Brain microvascular endothelial cell (primary cell): Measurements from ENCODE around the gene SMAGP.
"Not testable (repeated sequence)": the region's sequence is repeated elsewhere in the genome, so short reads cannot be mapped to it uniquely, and the experiment has no call there.

Source experiments
- DNase-seq: peaks from one replicate; pipeline ENCODE4 v3.0.0-alpha.2; 2020
- H3K27ac ChIP-seq: fragments of 250-450 bp; sonication (Bioruptor Pico); 2 replicates; pipeline ENCODE4 v1.5.1; 2020; ENCODE audit warnings: mild to moderate bottlenecking, moderate library complexity
- H3K27me3 ChIP-seq: fragments of 250-450 bp; sonication (Bioruptor Pico); replicated peaks from 2 replicates; pipeline ENCODE4 v1.5.1; 2020; ENCODE audit warnings: mild to moderate bottlenecking
- H3K36me3 ChIP-seq: fragments of 250-450 bp; sonication (Bioruptor Pico); replicated peaks from 2 replicates; pipeline ENCODE4 v1.5.1; 2020; ENCODE audit warnings: mild to moderate bottlenecking
- H3K4me3 ChIP-seq: 2 replicates; pipeline ENCODE4 v1.5.1; 2011; ENCODE audit warnings: low read depth, mild to moderate bottlenecking, control low read depth, low read length, moderate library complexity
- CTCF ChIP-seq: IDR thresholded peaks from 2 replicates; pipeline ENCODE4 v1.5.1; 2011; ENCODE audit warnings: low read depth, mild to moderate bottlenecking, moderate library complexity, low read length, control low read depth, inconsistent platforms; ENCODE audit errors: missing control alignments
- in situ Hi-C: cut with HindIII; loops from 2 replicates; pipeline ENCODE4 v1.10.0; 2017; ENCODE audit warnings: low sequenced_read_pairs, low pct_ligation_motif_present

SMAGP gene

GRCh38 chr12:51224625-51225024, 45.6 kb downstream of the SMAGP start:
- DNase-seq = no peak
- Histone ChIP-seq H3K4me3 (no peak overlapping the region), H3K27me3 (no peaks in the 10 kb centered on the region), H3K36me3 (no peaks in the 10 kb centered on the region), H3K27ac (no peak overlapping the region)
- TF ChIP-seq CTCF = no peak
- in situ Hi-C loops = no loop called here

DNA sequence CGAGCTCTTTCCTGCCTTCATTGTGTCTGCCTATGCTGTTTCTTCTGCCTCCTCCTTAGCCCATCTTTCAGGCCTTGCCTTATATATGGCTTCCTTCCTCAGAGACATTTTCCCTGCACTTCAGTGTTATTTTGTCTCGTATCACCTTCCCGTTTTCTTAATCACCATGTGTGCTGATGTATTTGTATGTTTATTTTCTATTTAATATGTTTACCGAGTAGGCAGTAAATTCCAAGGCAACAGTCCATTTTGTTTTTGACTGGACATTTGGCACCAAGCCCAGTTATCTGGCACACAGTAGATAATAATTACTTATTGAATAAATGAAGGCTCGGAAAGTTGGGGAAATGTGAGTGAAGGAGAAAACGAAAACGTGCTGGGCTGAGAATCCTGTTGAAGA, 47.8 kb downstream of the SMAGP start:
- Histone ChIP-seq H3K27me3 (no peaks in the 10 kb centered on the region), H3K27ac (no peak overlapping the region), H3K36me3 (no peaks in the 10 kb centered on the region), H3K4me3 (no peak overlapping the region)
- no peak for DNase-seq
- no peak for TF ChIP-seq CTCF
- in situ Hi-C loops = no loop called here

DNA sequence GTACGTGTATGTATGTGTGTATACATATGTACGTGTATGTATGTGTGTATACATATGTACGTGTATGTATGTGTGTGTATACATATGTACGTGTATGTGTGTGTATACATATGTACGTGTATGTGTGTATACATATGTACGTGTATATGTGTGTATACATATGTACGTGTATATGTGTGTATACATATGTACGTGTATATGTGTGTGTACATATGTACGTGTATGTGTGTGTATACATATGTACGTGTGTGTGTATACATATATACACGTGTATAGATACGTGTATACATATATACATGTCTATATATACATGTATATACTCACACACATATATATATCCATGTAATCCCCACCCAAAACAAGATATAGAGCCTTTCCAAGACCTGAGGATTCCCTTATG, 50.4 kb downstream of the SMAGP start:
- H3K4me3 ChIP-seq, H3K27ac ChIP-seq, in situ Hi-C loops: not testable (repeated sequence)

GRCh38 chr12:51219322-51219721, 50.9 kb downstream of the SMAGP start:
- no peaks in the 10 kb centered on the region for H3K27me3 ChIP-seq
- H3K36me3 ChIP-seq = no peaks in the 10 kb centered on the region
- no peak overlapping the region for H3K4me3 ChIP-seq
- no peak overlapping the region for H3K27ac ChIP-seq
- DNase-seq = no peak
- in situ Hi-C loops = no loop called here
- TF ChIP-seq CTCF = no peak

More for the DNA sequence above, 50.4 kb downstream of the SMAGP start:
- DNase-seq, H3K27me3 ChIP-seq, H3K36me3 ChIP-seq: not testable (repeated sequence)

GRCh38 chr12:51218607-51219161, 51.5 kb downstream of the SMAGP start:
- TF ChIP-seq CTCF = no peak
- peak overlapping the region; percentile 76 for H3K4me3 ChIP-seq
- in situ Hi-C loops = no loop called here

DNA sequence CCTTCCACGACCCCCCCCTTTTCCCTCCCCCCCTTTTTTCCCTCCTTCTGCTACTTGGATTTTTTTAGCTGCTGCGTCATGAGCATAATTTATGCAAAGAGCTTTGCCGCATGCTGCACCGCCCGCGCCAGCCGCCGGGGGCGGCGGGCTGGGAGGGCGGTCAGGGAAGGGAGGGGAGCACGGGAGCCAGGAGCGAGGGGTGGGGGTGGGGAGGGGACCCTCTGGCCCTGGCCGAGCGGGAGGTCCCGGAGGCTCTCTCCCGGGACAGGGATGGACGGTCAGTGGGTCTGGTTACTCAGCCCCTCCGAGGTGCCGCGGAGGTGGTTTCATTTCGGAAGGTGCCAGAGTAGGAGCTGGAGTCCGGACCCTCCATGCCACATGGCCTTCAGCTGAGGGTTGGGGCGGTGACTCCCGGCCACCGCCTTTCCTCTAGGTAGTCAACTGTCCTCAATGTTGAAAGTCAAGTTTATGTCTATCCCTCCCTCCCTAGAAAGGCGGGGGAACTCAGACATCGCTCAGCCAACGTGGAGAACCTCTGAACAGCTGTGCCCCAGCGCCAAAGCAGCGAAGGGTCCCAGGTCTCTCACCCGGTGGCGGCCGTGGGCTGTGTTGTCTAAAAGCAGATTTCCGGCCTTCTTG, 52.1 kb downstream of the SMAGP start, which contains the start of gene POU6F1:
Gene POU6F1, minus strand, starts transcription at position 95 of the 639 bp plus-strand sequence. CDS start 11,226 bp downstream, outside the sequence.
- peak; percentile 66 for TF ChIP-seq CTCF
- H3K27ac ChIP-seq = peak within 1 kb of the TSS; percentile 71
- DNase-seq = peak; percentile 60
- H3K4me3 ChIP-seq = peak within 1 kb of the TSS; percentile 76
- H3K36me3 ChIP-seq = no peaks in the 10 kb centered on the region
- in situ Hi-C loops = no loop called here
- H3K27me3 ChIP-seq = no peaks in the 10 kb centered on the region

More at GRCh38 chr12:51218607-51219161, 51.5 kb downstream of the SMAGP start:
- Histone ChIP-seq H3K27ac (peak overlapping the region; percentile 71), H3K36me3 (no peaks in the 10 kb centered on the region), H3K27me3 (no peaks in the 10 kb centered on the region)
- DNase-seq = peak; percentile 0
